Breast epithelium (tissue), 3 donors: ENCODE measurements around the gene RNU6-9.

Source experiments
- POLR2A ChIP-seq: fragments of 450-650 bp; IDR thresholded peaks from one replicate; pipeline ENCODE4 v1.6.1; 2016; ENCODE audit warnings: antibody characterized with exemption, mild to moderate bottlenecking, moderate library complexity
- POLR2AphosphoS5 ChIP-seq, 3 donors: sonication (generic); formaldehyde crosslinking; IDR thresholded peaks; one replicate each; pipeline ENCODE4 v1.6.1; 2017; ENCODE audit warnings: antibody characterized with exemption in 3 of 3
- TF ChIP-seq, protein P1 (sequence below), 3 donors: fragments of 450-650 bp; IDR thresholded peaks; one replicate each; pipeline ENCODE4 v1.5.1; 2016 to 2017; ENCODE audit warnings: antibody characterized with exemption in 3 of 3, mild to moderate bottlenecking in 3 of 3, moderate library complexity in 3 of 3

DNA sequence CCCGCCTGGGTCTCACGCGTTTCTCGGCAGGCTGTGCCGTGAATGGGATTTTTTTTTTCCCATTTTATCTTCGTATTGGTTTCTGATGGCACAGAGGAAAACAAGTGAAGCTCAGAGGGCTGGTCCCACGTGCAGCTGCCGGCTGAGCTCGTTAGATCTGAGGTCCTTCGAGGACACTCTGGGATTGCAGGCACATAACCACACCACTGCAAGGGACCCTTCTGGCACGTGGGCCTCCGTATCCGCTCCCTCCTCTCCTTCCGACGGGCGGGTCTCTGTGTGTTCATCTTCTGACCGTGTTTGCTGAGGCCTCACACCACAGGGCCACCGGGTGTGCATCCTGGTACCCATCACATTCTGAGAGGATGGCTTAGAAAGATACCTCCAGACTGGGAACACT, 17.2 kb upstream of the RNU6-9 start:
- TF ChIP-seq, protein P1, sequence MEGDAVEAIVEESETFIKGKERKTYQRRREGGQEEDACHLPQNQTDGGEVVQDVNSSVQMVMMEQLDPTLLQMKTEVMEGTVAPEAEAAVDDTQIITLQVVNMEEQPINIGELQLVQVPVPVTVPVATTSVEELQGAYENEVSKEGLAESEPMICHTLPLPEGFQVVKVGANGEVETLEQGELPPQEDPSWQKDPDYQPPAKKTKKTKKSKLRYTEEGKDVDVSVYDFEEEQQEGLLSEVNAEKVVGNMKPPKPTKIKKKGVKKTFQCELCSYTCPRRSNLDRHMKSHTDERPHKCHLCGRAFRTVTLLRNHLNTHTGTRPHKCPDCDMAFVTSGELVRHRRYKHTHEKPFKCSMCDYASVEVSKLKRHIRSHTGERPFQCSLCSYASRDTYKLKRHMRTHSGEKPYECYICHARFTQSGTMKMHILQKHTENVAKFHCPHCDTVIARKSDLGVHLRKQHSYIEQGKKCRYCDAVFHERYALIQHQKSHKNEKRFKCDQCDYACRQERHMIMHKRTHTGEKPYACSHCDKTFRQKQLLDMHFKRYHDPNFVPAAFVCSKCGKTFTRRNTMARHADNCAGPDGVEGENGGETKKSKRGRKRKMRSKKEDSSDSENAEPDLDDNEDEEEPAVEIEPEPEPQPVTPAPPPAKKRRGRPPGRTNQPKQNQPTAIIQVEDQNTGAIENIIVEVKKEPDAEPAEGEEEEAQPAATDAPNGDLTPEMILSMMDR (IDR thresholded peaks at IDR 0.05) = no peak
- TF ChIP-seq POLR2A (no peak), POLR2AphosphoS5 (IDR thresholded peaks at IDR 0.05) (no peak)
